CD14-positive monocyte (primary cell): ENCODE measurements around the gene TMBIM4. TPM values are rescaled to one million over a fixed set of nuclear protein-coding genes. Genes with fewer than 3 reads are reported as not detected.
A peak's percentile ranks its signal among the peaks of the same experiment; 100 is the strongest.

Source experiments
- DNase-seq, 3 donors: peaks; one replicate each; pipeline ENCODE4 v3.0.0-alpha.2; 2011 to 2022
- H2AFZ ChIP-seq: 2 replicates; pipeline ENCODE4 v1.6.0; 2012; ENCODE audit warnings: mild to moderate bottlenecking, low read depth, low read length, inconsistent platforms; ENCODE audit not compliant: insufficient read depth, poor library complexity, severe bottlenecking
- H3K27ac ChIP-seq, 2 donors: 1 replicate in 1 of 2; 2 replicates in 1 of 2; pipeline ENCODE4 v1.5.1; 2012 to 2013; ENCODE audit warnings: low read length in 2 of 2, control low read depth in 1 of 2, inconsistent platforms in 1 of 2, low read depth in 1 of 2, mild to moderate bottlenecking in 1 of 2
- H3K27me3 ChIP-seq, 2 donors: one replicate each; pipeline versions ENCODE4 v1.6.0 to v1.6.1; 2011 to 2013; ENCODE audit warnings: low read length in 2 of 2; ENCODE audit not compliant: control insufficient read depth in 2 of 2, insufficient read depth in 2 of 2
- H3K36me3 ChIP-seq, 2 donors: replicated peaks in 1 of 2; 1 replicate in 1 of 2; 2 replicates in 1 of 2; pipeline versions ENCODE4 v1.5.1 to v1.6.1; 2012 to 2013; ENCODE audit warnings: low read length in 2 of 2, control low read depth in 1 of 2, inconsistent platforms in 1 of 2, mild to moderate bottlenecking in 1 of 2; ENCODE audit not compliant: insufficient read depth in 2 of 2, control insufficient read depth in 1 of 2
- H3K4me1 ChIP-seq, 2 donors: 1 replicate in 1 of 2; 2 replicates in 1 of 2; pipeline versions ENCODE4 v1.5.1 to v1.6.1; 2012 to 2013; ENCODE audit warnings: low read length in 2 of 2, control low read depth in 1 of 2, inconsistent platforms in 1 of 2, mild to moderate bottlenecking in 1 of 2, moderate library complexity in 1 of 2; ENCODE audit not compliant: insufficient read depth in 2 of 2, control insufficient read depth in 1 of 2
- H3K4me2 ChIP-seq: replicated peaks from 2 replicates; pipeline ENCODE3; 2012; ENCODE audit warnings: low read length, moderate library complexity, mild to moderate bottlenecking; ENCODE audit not compliant: poor library complexity, severe bottlenecking; ENCODE audit errors: extremely low read depth
- H3K4me3 ChIP-seq, 3 experiments: fragments of 200-600 bp in 1 of 3; sonication (generic) in 1 of 3; replicated peaks in 1 of 3; 1 replicate in 2 of 3; 2 replicates in 1 of 3; pipeline ENCODE4 v1.5.1; 2011 to 2013; ENCODE audit warnings: low read length in 3 of 3, mild to moderate bottlenecking in 3 of 3, control low read depth in 2 of 3, low read depth in 2 of 3, inconsistent platforms in 1 of 3, moderate library complexity in 1 of 3
- H3K79me2 ChIP-seq: 2 replicates; pipeline ENCODE4 v1.6.0; 2012; ENCODE audit warnings: mild to moderate bottlenecking, control low read depth, inconsistent platforms, low read length, moderate library complexity; ENCODE audit not compliant: insufficient read depth
- H3K9ac ChIP-seq: 2 replicates; pipeline ENCODE4 v1.6.0; 2017; ENCODE audit warnings: low read length, mild to moderate bottlenecking; ENCODE audit not compliant: insufficient read depth, poor library complexity, severe bottlenecking
- H3K9me3 ChIP-seq, 2 donors: replicated peaks in 1 of 2; 1 replicate in 1 of 2; 2 replicates in 1 of 2; pipeline versions ENCODE4 v1.5.1 to v1.6.1; 2012 to 2013; ENCODE audit warnings: low read length in 2 of 2, control low read depth in 1 of 2; ENCODE audit not compliant: control insufficient read depth in 1 of 2, insufficient read depth in 1 of 2
- H4K20me1 ChIP-seq: 2 replicates; pipeline ENCODE4 v1.6.0; 2012; ENCODE audit warnings: mild to moderate bottlenecking, low read length, control low read depth, moderate library complexity; ENCODE audit not compliant: insufficient read depth
- H3K27ac Mint-ChIP-seq, 7 donors: one replicate each; pipeline ENCODE4 v1.8.0; 2020; ENCODE audit warnings: mild to moderate bottlenecking in 7 of 7, mixed read lengths in 7 of 7, moderate library complexity in 6 of 7, inconsistent platforms in 2 of 7
- H3K27me3 Mint-ChIP-seq, 3 donors: one replicate each; pipeline ENCODE4 v1.8.0; 2021 to 2022; ENCODE audit warnings: low read depth in 3 of 3, mild to moderate bottlenecking in 3 of 3, mixed read lengths in 3 of 3, moderate library complexity in 3 of 3, inconsistent platforms in 1 of 3
- H3K36me3 Mint-ChIP-seq, 2 donors: one replicate each; pipeline ENCODE4 v1.8.0; 2020; ENCODE audit warnings: mixed read lengths in 2 of 2, inconsistent platforms in 1 of 2, mild to moderate bottlenecking in 1 of 2
- H3K4me1 Mint-ChIP-seq: one replicate; pipeline ENCODE4 v1.8.0; 2020; ENCODE audit warnings: mild to moderate bottlenecking, mixed read lengths
- H3K4me3 Mint-ChIP-seq, 2 donors: one replicate each; pipeline ENCODE4 v1.8.0; 2020; ENCODE audit warnings: mild to moderate bottlenecking in 2 of 2, mixed read lengths in 2 of 2, moderate library complexity in 1 of 2
- H3K9me3 Mint-ChIP-seq, 7 donors: one replicate each; pipeline ENCODE4 v1.8.0; 2020 to 2022; ENCODE audit warnings: mixed read lengths in 7 of 7, mild to moderate bottlenecking in 6 of 7, moderate library complexity in 6 of 7, inconsistent platforms in 2 of 7
- WGBS: methylation state at CpG from one replicate; pipeline ENCODE4 v1.1.5; 2013; ENCODE audit warnings: missing lambda C conversion rate; ENCODE audit not compliant: insufficient coverage; 5-methylcytosine and 5-hydroxymethylcytosine counted together
- intact Hi-C, 2 donors: fragments of 100-400 bp; cut with micrococcal nuclease; formaldehyde crosslinking; loops; one replicate each; pipeline versions ENCODE4 v1.15.0 to v1.15.1; 2023
- polyA plus RNA-seq, 3 donors: library from polyadenylated mRNA; depleted of rRNA in 1 of 3; unstranded in 2 of 3; stranded (reverse) in 1 of 3; fragments of 300-500 nt in 2 of 3; fragments of >200 nt in 1 of 3; fragmentation: Illumina TruSeq in 2 of 3; gene quantifications; 1 replicate in 2 of 3; 2 replicates in 1 of 3; pipeline ENCODE4 v1.2.3, GENCODE V29; 2012 to 2021
- TF ChIP-seq, protein P1 (sequence below): fragments of 200-600 bp; IDR thresholded peaks from one replicate; pipeline ENCODE4 v1.8.0; 2022; ENCODE audit warnings: antibody characterized with exemption, mild to moderate bottlenecking

TMBIM4 gene
- polyA plus RNA-seq, 3 donors = 153 to 823 (median 694) TPM

DNA sequence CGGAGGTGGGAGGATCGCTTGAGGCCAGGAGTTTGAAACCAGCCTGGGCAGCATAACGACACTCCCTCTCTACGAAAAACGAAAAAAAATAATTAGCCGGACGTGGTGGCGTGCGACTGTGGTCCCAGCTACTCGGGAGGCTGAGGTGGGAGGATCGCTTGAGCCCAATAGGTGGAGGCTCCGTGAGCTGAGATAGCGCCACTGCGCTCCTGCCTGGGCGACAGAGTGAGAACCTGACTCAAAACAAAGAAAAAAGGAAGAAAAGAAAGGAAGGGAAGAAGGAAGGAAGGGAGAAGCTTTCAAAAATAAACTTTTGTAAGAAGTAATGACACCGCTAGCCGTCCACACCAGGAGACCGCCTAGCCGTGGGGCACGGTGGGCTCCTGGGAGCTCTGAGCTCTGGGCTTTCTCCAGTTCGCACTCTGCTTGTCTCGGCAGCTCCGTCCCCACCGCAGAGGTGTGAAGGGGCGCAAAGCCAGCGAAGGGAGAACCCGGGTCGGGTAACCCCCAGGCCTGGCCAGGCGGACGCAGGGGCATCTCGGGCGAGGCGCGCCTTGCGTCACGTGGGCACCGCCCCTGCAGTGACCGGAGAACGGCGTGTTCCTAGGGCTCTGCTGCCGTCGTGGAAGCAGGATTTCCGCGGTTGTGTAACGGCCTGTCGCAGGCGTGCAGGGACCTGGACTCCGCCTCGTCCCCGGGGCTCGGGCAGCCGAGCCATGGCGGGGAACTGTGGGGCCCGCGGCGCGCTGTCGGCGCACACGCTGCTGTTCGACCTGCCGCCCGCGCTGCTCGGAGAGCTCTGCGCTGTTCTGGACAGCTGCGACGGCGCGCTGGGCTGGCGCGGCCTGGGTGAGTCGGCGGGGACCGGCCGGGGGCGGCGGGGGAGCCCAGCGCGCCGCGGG lies 19.0 kb upstream of the TMBIM4 start, which contains the start of gene IRAK3:
Gene IRAK3, plus strand, starts transcription at position 631 of the 902 bp plus-strand sequence. Its CDS starts 86 bp downstream, at position 717.
- peak; percentile 94 to 99 (median 97) for DNase-seq
- Histone ChIP-seq H2AFZ (peak within 1 kb of the TSS; percentile 29), H3K27ac (peak within 1 kb of the TSS; percentile 91 to 98), H3K9ac (peak within 1 kb of the TSS; percentile 90), H3K4me3 (peak within 1 kb of the TSS; percentile 86 to 96 (median 94)), H3K36me3 (no peaks in the 10 kb centered on the region), H3K9me3 (no peaks in the 10 kb centered on the region), H3K27me3 (no peaks in the 10 kb centered on the region), H3K4me2 (peak within 1 kb of the TSS; percentile 89), H3K79me2 (peaks cover 46% of the 10 kb centered on the region), H4K20me1 (peaks cover 28% of the 10 kb centered on the region), H3K4me1 (peaks cover 62 to 63% of the 10 kb centered on the region in 2 donors)
- Mint-ChIP-seq H3K9me3 (peaks cover 1 to 7% (median 4%) of the 10 kb centered on the region in 7 donors), H3K27me3 (no peaks in the 10 kb centered on the region), H3K36me3 (peaks cover 8 to 17% of the 10 kb centered on the region in 2 donors), H3K4me1 (peaks cover 55% of the 10 kb centered on the region), H3K27ac (peak within 1 kb of the TSS; percentile 98 to 100 (median 99)), H3K4me3 (peak within 1 kb of the TSS; percentile 85 to 97)
- WGBS = 13% methylated on average over 79 of the region's 82 CpGs
- TF ChIP-seq, protein P1, sequence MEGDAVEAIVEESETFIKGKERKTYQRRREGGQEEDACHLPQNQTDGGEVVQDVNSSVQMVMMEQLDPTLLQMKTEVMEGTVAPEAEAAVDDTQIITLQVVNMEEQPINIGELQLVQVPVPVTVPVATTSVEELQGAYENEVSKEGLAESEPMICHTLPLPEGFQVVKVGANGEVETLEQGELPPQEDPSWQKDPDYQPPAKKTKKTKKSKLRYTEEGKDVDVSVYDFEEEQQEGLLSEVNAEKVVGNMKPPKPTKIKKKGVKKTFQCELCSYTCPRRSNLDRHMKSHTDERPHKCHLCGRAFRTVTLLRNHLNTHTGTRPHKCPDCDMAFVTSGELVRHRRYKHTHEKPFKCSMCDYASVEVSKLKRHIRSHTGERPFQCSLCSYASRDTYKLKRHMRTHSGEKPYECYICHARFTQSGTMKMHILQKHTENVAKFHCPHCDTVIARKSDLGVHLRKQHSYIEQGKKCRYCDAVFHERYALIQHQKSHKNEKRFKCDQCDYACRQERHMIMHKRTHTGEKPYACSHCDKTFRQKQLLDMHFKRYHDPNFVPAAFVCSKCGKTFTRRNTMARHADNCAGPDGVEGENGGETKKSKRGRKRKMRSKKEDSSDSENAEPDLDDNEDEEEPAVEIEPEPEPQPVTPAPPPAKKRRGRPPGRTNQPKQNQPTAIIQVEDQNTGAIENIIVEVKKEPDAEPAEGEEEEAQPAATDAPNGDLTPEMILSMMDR = no peak
- intact Hi-C loops = no loop called here

DNA sequence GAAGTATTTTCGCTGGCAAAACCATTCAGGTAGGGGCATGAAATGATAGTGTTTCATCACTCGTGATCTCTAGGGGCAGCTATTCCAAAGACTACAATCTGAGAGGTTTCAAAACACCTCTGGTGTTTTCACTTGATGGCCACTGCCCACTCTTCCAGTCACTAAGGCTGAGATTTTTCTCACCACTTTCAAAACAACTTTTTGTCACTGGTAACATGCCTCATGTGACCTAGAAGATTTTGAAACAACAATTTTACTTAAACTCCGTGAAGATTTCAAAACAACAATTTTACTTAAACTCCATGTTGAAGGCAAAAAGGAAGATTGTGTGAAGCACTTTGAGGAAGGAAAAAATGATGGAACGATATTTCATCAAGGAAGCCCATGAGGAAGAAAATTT lies 18.0 kb upstream of the TMBIM4 start:
- DNase-seq = peak; percentile 82 to 94 (median 88)
- TF ChIP-seq, protein P1 = no peak
- no peaks in the 10 kb centered on the region for H3K9me3 ChIP-seq
- Mint-ChIP-seq H3K27me3 (no peaks in the 10 kb centered on the region), H3K27ac (peak overlapping the region; percentile 93 to 100 (median 99)), H3K4me1 (peaks cover 45% of the 10 kb centered on the region), H3K9me3 (peaks cover 1 to 7% (median 4%) of the 10 kb centered on the region in 7 donors), H3K36me3 (peaks cover 4 to 10% of the 10 kb centered on the region in 2 donors), H3K4me3 (peak overlapping the region; percentile 61 to 85)
- 17% methylated on average over 1 of the region's 4 CpGs for WGBS
- no peak overlapping the region for H2AFZ ChIP-seq
- peaks cover 18% of the 10 kb centered on the region for H4K20me1 ChIP-seq
- peak overlapping the region; percentile 91 to 98 for H3K27ac ChIP-seq
- intact Hi-C loops = no loop called here
- H3K36me3 ChIP-seq = no peaks in the 10 kb centered on the region
- H3K4me2 ChIP-seq = peak overlapping the region; percentile 89
- peaks cover 36% of the 10 kb centered on the region for H3K79me2 ChIP-seq
- H3K4me1 ChIP-seq = peaks cover 52 to 53% of the 10 kb centered on the region in 2 donors
- peak overlapping the region; percentile 90 for H3K9ac ChIP-seq
- peak overlapping the region in 1 of 3 experiments; percentile 96 for H3K4me3 ChIP-seq
- H3K27me3 ChIP-seq = no peaks in the 10 kb centered on the region
